ENCODE results near the gene FXR2.
A peak's percentile ranks its signal among the peaks of the same experiment; 100 is the strongest.

FXR2 gene

GRCh38 chr17:7573324-7574080 is 41.2 kb downstream of the FXR2 start:
- peak; percentile 89 to 92 for DNase-seq (ENCODE audit: low read depth in 2 of 2)

- DNase-seq (ENCODE audit: low read depth in 2 of 2), result peak; percentile 99 to 100
Observed at GRCh38 chr17:7572588-7573323, 41.9 kb downstream of the FXR2 start.

GRCh38 chr17:7572338-7572587 is 42.4 kb downstream of the FXR2 start:
- DNase-seq (ENCODE audit: low read depth in 2 of 2), result no peak

GRCh38 chr17:7570351-7570750 is 44.3 kb downstream of the FXR2 start:
- DNase-seq (ENCODE audit: low read depth in 2 of 2), result no peak

GRCh38 chr17:7569571-7569970 is 45.1 kb downstream of the FXR2 start:
- no peak for DNase-seq (ENCODE audit: low read depth in 2 of 2)

GRCh38 chr17:7563115-7563869 is 51.4 kb downstream of the FXR2 start:
- DNase-seq (ENCODE audit: low read depth in 2 of 2), result no peak

- no peak for DNase-seq (ENCODE audit: low read depth in 2 of 2)
Observed at GRCh38 chr17:7562208-7562605, 52.5 kb downstream of the FXR2 start.

GRCh38 chr17:7561589-7562207 is 53.0 kb downstream of the FXR2 start, which contains the start of gene SENP3:
TSS of gene SENP3 (plus strand) at chr17:7561919. CDS start at chr17:7563077, 1,158 bp downstream.
- DNase-seq (ENCODE audit: low read depth in 2 of 2), result peak; percentile 87 to 89

- DNase-seq (ENCODE audit: low read depth in 2 of 2), result peak; percentile 71 to 81
Observed at GRCh38 chr17:7561028-7561575, 53.6 kb downstream of the FXR2 start.

GRCh38 chr17:7560172-7561027 is 54.3 kb downstream of the FXR2 start:
- DNase-seq (ENCODE audit: low read depth in 2 of 2), result peak in 1 of 2 donors; percentile 56

- no peak for DNase-seq (ENCODE audit: low read depth in 2 of 2)
Observed at GRCh38 chr17:7559320-7560171, 55.2 kb downstream of the FXR2 start.

- DNase-seq (ENCODE audit: low read depth in 2 of 2), result no peak
Observed at GRCh38 chr17:7558544-7559319, 56.0 kb downstream of the FXR2 start, which contains the start of gene TNFSF13. TSS of gene TNFSF13 (plus strand) at chr17:7558750. CDS start at chr17:7559040, 290 bp downstream.

GRCh38 chr17:7557775-7558543 is 56.7 kb downstream of the FXR2 start:
- DNase-seq (ENCODE audit: low read depth in 2 of 2), result no peak

- DNase-seq (ENCODE audit: low read depth in 2 of 2), result no peak
Observed at GRCh38 chr17:7557147-7557764, 57.4 kb downstream of the FXR2 start.

- DNase-seq (ENCODE audit: low read depth in 2 of 2), result no peak
Observed at GRCh38 chr17:7556627-7557026, 58.1 kb downstream of the FXR2 start.

- DNase-seq (ENCODE audit: low read depth in 2 of 2), result no peak
Observed at GRCh38 chr17:7555320-7555948, 59.3 kb downstream of the FXR2 start.

GRCh38 chr17:7553356-7553755 is 61.3 kb downstream of the FXR2 start:
- no peak for DNase-seq (ENCODE audit: low read depth in 2 of 2)

Measured in stimulated activated CD4-positive, alpha-beta T cell treated with anti-CD3 and anti-CD28 coated beads, Interleukin-1b, Interleukin-23, amount 100 ng/mL, for 4 hours (primary cell).